Ishikawa (cell line): Measurements from ENCODE around the gene UHMK1.

Experiments
- CEBPB ChIP-seq: IDR thresholded peaks from 2 replicates; pipeline ENCODE4 v1.6.1; 2012
- CREB1 ChIP-seq: IDR thresholded peaks from 2 replicates; pipeline ENCODE4 v1.6.1; 2012; ENCODE audit warnings: low read depth
- REST ChIP-seq: IDR thresholded peaks from 2 replicates; pipeline ENCODE4 v1.6.1; 2012; ENCODE audit warnings: low read depth, mild to moderate bottlenecking

- no peak for TF ChIP-seq REST
- TF ChIP-seq CEBPB: no peak
- TF ChIP-seq CREB1: no peak
Observed at GRCh38 chr1:162551969-162552683, 54.5 kb downstream of the UHMK1 start.
